Right lung (tissue), 5 donors: ENCODE measurements around the gene GPR156. TPM values are rescaled to one million over a fixed set of nuclear protein-coding genes. Genes with fewer than 3 reads are reported as not detected.
"Not testable (repeated sequence)": the region's sequence is repeated elsewhere in the genome, so short reads cannot be mapped to it uniquely, and the experiment has no call there.

Experiments
- DNase-seq, 2 donors: peaks; one replicate each; pipeline ENCODE4 v3.0.0-alpha.2; 2013
- polyA plus RNA-seq, 5 donors: library from polyadenylated mRNA; unstranded; fragments of 120-200 nt; gene quantifications; one replicate each; pipeline versions ENCODE4 v1.2.1 to v1.2.3, GENCODE V29; 2013; ENCODE audit warnings: inconsistent platforms in 1 of 5, low replicate concordance in 1 of 5; ENCODE audit not compliant: insufficient read length in 5 of 5, insufficient read depth in 1 of 5

GPR156 gene
- polyA plus RNA-seq, 5 donors, result 1.9 to 2.4 (median 2.3) TPM

DNA sequence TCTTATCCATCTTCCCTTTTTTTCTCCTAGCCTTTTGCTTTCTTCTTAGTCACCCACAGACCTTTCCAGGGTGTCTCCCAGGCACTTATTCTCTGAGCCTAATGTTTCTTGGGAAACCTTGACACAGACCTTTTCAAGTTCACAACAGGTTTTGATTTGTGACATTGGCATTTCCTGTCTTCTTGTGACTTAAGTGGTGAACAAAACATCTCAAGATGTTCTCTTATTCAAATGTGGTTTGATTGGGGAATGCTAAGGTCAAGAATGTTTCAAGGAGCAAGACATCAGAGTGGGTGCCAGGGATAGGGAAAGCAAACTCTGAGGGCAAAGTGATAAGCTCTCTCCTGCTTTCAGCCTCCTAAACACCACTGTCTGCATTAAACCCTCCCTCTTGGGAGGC is 122.6 kb downstream of the GPR156 start:
- no peak for DNase-seq

DNA sequence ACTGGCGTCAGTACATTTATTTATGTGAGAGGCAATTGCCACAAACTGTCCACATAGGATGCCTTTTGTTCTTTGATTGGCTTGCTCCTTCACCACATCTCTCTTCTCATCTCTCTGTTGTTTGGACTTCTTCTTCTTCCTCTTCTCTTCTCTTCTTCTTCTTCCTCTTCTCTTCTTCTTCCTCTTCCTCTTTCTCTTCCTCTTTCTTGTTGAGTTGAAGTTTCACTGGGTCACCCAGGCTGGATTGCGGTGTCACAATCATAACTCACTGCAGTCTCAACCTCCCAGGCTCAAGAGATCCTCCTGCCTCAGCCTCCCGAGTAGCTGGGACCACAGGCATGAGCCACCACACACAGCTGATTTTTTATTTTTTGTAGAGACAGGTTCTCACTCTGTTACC is 123.1 kb downstream of the GPR156 start:
- DNase-seq, result no peak

DNA sequence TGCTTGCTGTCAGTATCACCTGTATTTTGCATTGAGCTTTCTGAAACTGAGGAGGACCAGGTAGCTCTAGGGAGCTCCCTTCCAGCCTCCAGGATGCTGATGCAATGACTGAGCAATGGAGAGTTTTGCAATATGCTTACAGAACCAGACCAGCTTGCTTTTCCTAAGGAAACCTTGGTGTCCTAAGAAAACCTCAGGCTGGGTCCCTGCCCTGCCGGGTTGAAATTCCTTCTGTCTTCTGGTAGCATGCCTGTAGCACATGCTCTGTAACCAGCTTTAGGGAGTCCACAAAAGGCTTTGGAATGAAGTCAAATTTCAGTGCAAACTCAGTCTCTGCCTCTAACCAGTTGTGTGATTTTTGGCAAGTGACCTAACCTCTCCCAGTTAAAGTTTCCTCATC is 125.0 kb downstream of the GPR156 start:
- no peak for DNase-seq

DNA sequence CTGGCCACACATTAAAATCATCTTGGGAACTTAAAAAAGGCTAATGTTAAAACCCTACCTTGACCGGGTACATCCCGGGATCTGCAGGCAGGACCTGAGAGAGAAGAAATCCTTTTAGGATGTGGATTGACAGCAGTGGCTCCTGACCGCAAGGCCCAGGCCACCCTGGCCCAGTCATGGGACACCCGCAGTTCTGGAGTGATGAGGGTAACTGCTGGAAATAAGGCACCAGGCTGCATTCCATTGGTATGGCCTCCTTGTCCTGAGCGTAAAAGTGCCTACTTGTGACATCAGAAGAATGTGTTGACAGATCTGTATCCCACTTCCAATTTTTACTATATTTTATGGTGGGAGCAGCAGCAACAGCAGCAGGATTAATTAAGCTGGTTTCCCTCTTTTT is 127.3 kb downstream of the GPR156 start:
- DNase-seq, result no peak

- DNase-seq, result no peak
Observed at GRCh38 chr3:120157113-120157512, 127.9 kb downstream of the GPR156 start.

DNA sequence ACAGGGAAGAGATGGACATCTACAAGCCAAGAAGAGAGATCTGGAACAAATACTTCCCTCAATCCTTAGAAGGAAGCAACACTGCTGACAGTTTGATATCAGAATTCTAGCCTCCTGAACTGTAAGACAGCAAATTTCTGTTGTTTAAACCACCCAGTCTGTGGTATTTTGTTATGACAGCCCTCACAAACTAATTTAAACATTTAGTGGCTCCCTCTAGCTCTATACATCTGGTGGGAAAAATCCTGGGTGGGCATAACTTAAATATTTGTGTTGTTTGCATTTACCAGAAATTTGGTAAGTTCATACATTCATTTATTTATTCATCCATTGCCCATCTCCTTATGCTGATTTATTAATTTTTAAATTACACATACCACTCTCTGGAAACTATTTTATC is 128.3 kb downstream of the GPR156 start:
- DNase-seq, result no peak

DNA sequence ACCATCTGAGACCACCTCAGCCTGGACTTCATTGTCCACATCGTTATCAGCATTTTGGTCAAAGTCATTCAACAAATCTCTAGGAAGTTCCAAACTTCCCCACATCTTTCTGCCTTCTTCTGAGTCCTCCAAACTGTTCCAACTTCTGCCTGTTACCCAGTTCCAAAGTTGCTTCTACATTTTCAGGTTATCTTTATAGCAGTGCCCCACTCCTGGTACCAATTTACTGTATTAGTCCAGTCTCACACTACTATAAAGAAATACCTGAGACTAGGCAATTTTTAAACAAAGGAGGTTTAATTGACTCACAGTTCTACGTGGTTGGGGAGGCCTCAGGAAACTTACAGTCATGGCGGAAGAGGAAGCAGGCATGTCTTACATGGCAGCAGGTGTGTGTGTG is 129.3 kb downstream of the GPR156 start:
- not testable (repeated sequence) for DNase-seq

DNA sequence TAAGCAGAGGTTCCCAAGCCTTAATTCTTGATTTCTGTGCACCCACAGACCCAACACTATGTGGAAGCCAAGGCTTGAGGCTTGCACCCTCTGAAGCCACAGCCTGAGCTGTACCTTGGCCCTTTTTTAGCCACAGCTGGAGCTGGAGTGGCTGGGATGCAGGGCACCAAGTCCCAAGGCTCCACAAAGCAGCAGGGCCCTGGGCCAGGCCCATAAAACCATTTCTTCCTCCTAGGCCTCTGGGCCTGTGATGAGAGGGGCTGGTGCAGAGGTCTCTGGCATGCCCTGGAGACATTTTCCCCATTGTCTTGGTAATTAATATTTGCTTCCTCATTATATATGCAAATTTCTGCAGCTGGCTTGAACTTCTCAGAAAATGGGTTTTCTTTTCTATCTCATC is 129.9 kb downstream of the GPR156 start:
- DNase-seq, result no peak

DNA sequence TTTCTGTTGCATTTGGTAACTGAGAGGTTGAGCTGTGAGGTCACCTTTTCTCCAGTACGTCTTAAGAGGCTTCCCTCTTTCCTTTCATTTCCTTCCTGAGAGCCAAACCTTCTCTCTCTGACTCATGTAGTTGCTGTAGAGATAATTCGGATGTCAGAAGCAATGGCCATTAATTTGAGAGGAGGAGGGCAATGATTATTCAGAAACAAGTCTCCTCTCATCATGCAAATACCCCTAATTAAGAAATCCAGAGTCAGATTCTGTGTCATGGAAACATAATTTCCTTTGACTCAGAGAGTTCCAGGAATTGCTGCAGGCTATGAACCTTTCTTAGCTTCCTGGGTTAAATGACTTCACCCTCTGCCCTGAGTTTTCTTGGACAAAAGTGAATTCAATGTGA is 131.7 kb downstream of the GPR156 start:
- no peak for DNase-seq

GRCh38 chr3:120151791-120152190 is 133.2 kb downstream of the GPR156 start:
- no peak for DNase-seq

GRCh38 chr3:120148187-120148949 is 136.7 kb downstream of the GPR156 start:
- no peak for DNase-seq

GRCh38 chr3:120147072-120147871 is 137.8 kb downstream of the GPR156 start:
- no peak for DNase-seq

DNA sequence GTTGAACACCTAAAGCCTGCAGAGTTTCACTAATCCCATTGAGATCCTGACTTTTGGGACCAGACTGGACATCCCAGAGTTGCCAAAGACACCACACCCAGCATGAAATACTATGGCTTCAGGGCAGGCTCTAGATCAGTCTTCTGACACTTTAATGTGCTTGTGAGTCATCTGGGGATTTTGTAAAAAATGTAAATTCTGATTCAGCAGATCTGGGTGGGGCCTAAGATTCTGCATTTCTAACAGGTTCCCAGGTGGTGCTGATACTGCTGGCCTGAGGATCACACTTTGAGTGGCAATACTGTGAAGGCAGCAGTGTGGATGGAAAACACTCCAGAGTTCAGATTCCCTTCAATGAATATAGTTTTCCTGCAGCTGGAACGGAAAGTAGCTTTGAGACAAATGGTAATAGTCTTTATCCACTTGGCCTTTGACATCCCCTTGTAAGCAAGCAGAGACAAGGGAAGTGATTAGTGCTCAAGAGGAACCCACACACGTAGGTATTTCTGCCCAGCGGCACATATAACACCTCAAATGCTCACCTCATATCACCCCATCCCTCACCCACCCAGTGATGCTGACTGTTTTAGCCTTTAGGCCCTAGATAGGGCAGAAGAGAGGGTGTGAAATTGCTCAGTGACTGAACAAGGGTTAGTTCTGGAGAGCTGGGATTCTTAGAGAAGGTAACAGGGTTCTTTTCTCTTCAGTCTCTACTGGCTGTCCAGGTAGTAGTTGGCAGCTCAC is 139.3 kb downstream of the GPR156 start:
- DNase-seq, result no peak

DNA sequence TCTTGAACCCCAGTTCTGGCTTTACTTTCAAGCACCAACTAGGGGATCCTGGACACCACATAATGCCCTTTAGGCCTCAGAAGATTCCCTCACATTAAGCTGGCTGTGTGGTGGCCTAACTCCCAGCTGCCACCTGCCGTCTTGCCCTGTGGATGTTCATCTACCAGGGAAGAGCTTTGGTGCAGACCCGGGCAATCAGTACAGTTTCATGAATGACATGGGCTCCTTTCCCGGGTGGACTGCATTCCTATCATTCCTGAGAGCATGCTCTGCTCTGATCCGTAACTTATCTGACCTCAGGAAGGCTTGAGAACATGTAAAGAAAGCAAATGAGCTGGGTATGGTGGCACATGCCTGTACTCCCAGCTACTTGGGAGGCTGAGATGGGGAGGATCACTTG is 140.8 kb downstream of the GPR156 start:
- DNase-seq, result no peak

DNA sequence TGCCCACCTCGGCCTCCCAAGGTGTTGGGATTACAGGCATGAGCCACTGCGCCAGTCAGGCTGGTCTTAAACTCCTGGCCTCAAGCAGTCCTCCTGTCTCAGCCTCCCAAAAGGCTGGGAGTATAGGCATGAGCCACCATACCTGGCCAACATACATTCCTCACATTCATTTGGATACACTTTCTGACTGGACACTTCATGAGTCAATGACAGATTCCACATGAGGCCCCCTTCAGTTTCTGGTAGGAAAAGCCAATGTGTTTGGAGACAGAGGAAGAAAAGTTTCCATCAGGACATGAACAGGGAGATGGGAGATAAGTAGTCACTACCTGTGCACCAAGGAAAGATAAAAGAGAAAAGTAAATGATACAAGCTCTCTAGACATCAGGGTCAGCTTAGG is 141.3 kb downstream of the GPR156 start:
- no peak for DNase-seq

DNA sequence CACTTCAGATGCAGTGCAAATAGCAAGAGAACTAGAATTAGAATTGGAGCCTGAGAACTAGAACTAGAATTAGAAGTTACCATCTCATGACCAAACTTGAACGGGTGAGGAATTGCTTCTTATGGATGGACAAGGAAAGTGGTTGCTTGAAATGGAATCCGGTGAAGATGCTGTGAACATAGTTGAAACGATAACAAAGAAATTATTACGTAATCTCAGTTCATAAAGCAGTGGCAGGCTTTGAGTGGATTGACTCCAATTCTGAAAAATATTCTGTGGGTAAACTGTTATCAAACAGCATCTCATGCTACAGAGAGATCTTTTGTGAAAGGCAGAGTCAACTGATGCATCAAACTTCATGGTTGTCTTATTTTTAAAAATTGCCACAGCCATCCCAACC is 142.8 kb downstream of the GPR156 start:
- no peak for DNase-seq

- DNase-seq, result no peak
Observed at GRCh38 chr3:120140098-120140742, 144.8 kb downstream of the GPR156 start.

GRCh38 chr3:120139140-120139539 is 145.9 kb downstream of the GPR156 start:
- no peak for DNase-seq

DNA sequence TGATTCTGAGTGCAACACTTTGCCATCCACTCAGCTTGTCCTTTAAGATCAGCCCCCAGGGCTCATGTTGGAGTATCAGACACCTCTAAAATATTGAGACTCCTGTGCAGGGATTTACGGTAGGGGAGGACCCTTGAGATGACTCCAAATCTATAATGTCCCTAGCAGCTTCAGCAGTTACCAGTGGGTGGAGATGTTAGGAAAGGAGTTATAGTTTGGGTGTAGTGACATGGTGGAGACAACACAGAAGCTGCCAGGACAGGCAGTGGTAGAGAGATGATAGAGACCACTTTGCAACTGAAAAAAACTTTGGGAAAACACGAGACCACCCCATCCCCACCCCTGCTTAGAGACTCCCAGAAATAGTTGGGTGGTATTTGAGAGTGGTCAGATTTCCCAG is 147.5 kb downstream of the GPR156 start:
- DNase-seq, result no peak

DNA sequence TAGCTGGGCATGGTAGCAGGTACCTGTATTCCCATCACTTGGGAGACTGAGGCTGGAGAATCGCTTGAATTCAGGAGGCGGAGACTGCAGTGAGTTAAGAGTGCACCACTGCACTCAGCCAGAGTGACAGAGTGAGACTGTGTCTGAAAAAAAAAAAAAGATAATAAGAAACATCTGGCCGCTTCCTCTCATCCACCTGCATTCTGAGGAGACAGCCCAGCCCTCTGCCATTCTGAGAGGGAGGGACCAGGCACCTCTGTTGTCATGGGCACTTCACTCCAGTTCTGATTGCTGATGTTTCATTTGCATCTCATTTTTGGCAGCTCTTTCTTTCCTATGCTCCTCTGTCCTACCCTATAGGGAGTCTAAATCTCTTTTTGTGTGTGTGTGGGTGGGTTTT is 154.4 kb downstream of the GPR156 start:
- DNase-seq, result no peak

DNA sequence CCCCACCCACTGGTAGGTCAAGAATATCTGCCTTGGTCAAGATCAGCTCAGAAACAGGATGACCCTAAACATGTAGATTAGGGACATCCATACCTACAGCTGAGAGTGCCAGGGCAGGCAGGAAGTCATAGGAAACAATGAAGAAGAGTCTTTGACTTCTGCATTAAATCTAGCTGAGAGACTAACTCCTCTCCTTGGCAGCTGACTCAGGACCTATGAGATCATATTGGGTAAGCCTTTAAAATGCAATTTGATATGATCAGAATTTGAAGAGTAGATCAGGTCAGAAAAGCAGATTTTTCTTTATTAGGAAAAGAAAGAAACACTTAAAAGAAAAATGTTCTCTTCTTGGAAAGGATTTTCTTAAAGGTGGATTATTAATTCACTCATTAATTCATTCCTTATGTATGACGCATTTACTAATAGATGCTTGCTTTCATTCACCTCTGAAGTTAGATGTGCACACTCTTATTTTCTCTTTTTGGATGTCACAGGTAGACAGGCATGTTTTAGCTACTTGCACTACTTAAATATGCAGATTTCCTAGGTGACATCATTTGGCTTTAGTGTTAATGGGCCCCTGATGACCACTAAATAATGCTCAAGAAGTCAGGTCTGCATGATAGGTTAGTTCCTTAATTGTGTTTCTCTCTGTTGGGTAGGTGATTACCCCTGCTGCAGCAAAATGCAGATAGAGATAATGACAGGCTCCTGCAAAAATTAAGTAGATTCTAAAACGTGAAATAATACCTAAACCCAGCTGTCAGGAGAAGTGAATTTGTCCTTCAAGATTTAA is 155.1 kb downstream of the GPR156 start:
- no peak for DNase-seq
